Urinary bladder (tissue), 4 donors: ENCODE measurements around the gene SPEF1. TPM values are rescaled to one million over a fixed set of nuclear protein-coding genes. Genes with fewer than 3 reads are reported as not detected.

ENCODE experiments used
- DNase-seq: peaks from one replicate; pipeline ENCODE4 v3.0.0-alpha.2; 2015; ENCODE audit errors: extremely low spot score
- H3K27ac ChIP-seq: one replicate; pipeline ENCODE4 v1.5.1; 2013; ENCODE audit warnings: low read depth, mild to moderate bottlenecking, moderate library complexity
- H3K36me3 ChIP-seq: one replicate; pipeline ENCODE4 v1.6.1; 2013; ENCODE audit warnings: mild to moderate bottlenecking, moderate library complexity; ENCODE audit not compliant: insufficient read depth
- H3K4me1 ChIP-seq: one replicate; pipeline ENCODE4 v1.6.1; 2013; ENCODE audit warnings: mild to moderate bottlenecking, moderate library complexity; ENCODE audit not compliant: insufficient read depth
- H3K4me3 ChIP-seq: one replicate; pipeline ENCODE4 v1.5.1; 2013; ENCODE audit warnings: low read depth, low read length
- WGBS: extraction: QIAGEN DNeasy Blood & Tissue Kit; methylation state at CpG from one replicate; pipeline ENCODE4 v1.1.7; 2013; 5-methylcytosine and 5-hydroxymethylcytosine counted together
- polyA plus RNA-seq: library from polyadenylated mRNA; stranded (reverse); fragments of 200-250 nt; gene quantifications from one replicate; pipeline ENCODE4 v1.2.3, GENCODE V29; 2013
- total RNA-seq: library from RNA; depleted of rRNA; stranded (reverse); fragments of >200 nt; gene quantifications from one replicate; pipeline ENCODE4 v1.2.3, GENCODE V29; 2014
- donor health status: healthy with polysubstance abuse.
- donor health status: healthy.

SPEF1 gene
- total and polyA plus RNA-seq, 2 donors: 0.16 TPM; not detected in 1

- no peaks in the 10 kb centered on the region for H3K36me3 ChIP-seq
- H3K27ac ChIP-seq: no peak overlapping the region
- DNase-seq: no peak
- H3K4me3 ChIP-seq: peak overlapping the region; percentile 37
- peaks cover 2% of the 10 kb centered on the region for H3K4me1 ChIP-seq
- WGBS: 11% methylated on average over 16 of the region's 16 CpGs
These were observed 3.9 kb downstream of the SPEF1 start for GRCh38 chr20:3777381-3777715.

DNA sequence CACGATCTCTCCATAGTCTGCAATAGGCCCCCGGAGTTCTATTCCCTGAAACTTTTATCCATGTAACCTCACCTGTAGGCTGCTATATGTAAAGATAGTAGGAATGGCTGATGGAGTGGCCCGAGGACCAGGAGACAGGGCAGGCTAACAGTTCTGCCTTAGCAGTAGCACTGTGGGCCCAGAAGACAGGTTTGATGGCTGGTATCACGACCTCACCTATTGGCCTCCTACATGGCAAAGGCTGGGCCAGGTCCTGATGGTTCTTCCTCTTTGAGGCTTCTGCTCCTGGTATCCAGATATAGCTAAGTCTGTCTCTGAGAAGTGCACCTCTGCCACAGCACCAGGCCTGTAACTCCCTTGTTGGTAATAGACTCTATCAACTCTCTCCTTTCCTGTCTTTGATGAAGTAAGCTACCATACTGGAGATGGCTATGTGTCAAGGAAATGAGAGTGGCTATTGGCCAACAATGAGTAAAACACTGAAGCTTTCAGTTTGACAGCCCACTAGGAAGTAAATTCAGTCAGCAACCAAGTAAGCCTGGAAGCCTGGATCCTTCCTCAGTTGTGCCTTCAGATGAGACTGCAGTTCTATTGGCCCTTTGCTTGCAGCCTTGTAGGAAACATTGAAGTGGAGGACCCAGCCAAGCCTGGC is 5.7 kb downstream of the SPEF1 start:
- 87% methylated on average over 4 of the region's 4 CpGs for WGBS
- no peak overlapping the region for H3K4me3 ChIP-seq
- DNase-seq: no peak
- no peak overlapping the region for H3K27ac ChIP-seq
- peaks cover 2% of the 10 kb centered on the region for H3K4me1 ChIP-seq
- H3K36me3 ChIP-seq: no peaks in the 10 kb centered on the region

DNA sequence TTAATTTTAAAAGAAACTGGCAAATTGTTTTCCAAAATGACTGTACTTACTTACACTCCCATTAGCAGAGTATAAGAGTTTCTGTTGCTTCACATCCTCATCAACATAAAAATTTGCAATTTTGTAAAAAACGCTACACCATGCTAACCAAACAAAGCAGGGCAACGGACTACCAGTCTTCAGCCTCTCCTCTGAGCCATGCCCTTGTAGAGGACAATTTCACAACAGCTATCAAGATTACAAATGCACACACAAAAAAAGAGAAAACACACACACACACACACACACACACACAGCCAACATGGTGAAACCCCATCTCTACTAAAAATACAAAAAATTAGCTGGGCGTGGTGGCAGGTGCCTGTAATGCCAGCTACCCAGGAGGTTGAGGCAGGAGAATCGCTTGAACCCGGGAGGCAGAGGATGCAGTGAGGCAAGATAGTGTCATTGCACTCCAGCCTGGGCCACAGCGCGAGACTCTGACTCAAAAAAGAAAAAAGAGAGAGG is 9.6 kb downstream of the SPEF1 start:
- WGBS: 84% methylated on average over 7 of the region's 7 CpGs
- H3K36me3 ChIP-seq: no peaks in the 10 kb centered on the region
- DNase-seq: no peak
- no peak overlapping the region for H3K27ac ChIP-seq
- no peaks in the 10 kb centered on the region for H3K4me1 ChIP-seq
- no peak overlapping the region for H3K4me3 ChIP-seq

DNA sequence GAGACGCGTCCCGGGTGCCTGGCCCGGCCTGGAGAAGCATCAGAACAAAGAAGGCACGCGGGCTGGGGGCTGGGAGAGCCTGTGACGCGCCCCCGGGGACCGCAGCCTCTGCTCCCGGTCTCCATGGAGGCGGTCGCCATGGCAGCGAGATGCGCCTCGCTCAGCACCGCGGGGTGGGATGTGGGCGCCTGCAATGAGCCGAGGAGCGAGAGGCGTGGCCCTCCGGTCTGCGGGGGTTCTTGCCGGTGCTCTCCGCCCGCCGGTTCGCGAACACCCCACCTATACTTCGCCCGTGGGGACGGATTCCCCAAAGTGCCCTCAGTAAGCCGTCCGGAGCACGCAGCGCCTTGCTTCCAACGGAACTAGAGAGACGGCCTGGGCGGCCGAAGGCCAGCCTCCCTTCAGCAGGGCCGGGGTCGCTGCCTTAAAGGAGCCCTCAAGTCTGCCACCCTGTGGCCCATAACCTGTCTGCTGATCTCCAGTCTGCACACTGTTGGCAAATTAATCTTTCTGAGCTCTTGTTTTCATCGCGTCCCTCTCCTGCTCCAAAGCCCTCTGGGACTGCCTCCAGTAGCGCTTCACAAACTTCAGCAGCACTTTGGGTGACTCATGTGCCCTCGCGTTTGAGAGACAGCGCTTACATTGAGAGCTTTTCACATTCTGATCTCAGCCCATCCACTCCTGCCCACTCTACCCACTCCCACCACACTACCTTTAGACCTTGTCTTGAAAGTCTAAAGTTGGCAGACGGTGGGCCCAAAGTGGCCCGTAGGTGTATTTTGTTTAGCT is 12.7 kb downstream of the SPEF1 start:
- H3K4me1 ChIP-seq: no peaks in the 10 kb centered on the region
- DNase-seq: no peak
- H3K27ac ChIP-seq: peak overlapping the region; percentile 73
- 1% methylated on average over 51 of the region's 51 CpGs for WGBS
- H3K4me3 ChIP-seq: peak overlapping the region; percentile 51
- no peaks in the 10 kb centered on the region for H3K36me3 ChIP-seq

GRCh38 chr20:3767427-3768341 is 13.6 kb downstream of the SPEF1 start, which contains the start of gene ADISSP:
TSS of gene ADISSP (minus strand) at chr20:3767753. CDS start at chr20:3760100, 7,653 bp downstream.
- WGBS: under 1% methylated on average over 80 of the region's 80 CpGs
- H3K4me1 ChIP-seq: no peaks in the 10 kb centered on the region
- peak within 1 kb of the TSS; percentile 73 for H3K27ac ChIP-seq

DNA sequence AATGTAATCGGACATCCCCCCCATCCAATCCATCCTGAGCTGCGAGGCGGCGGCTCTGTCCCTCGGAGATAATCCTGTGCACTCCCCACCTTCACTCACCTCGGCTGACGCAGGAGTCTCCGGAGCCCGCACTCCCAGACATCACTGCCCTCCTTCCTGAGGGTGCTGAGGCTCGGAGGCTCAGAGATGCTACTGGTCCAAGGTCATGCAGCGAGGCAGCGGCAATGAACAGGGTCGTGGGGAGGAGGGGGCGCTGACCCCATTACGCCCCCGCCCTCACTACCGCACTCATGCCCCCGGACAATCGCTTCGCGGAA is 14.2 kb downstream of the SPEF1 start:
- no peak for DNase-seq
- Histone ChIP-seq H3K36me3 (no peaks in the 10 kb centered on the region), H3K27ac (no peak overlapping the region), H3K4me3 (peak overlapping the region; percentile 59), H3K4me1 (no peaks in the 10 kb centered on the region)
- WGBS: under 1% methylated on average over 21 of the region's 21 CpGs

More at GRCh38 chr20:3767427-3768341, 13.6 kb downstream of the SPEF1 start, which contains the start of gene ADISSP:
- H3K36me3 ChIP-seq: no peaks in the 10 kb centered on the region
- peak; percentile 88 for DNase-seq
- peak within 1 kb of the TSS; percentile 59 for H3K4me3 ChIP-seq

- Histone ChIP-seq H3K4me3 (peak overlapping the region; percentile 59), H3K27ac (no peak overlapping the region), H3K4me1 (no peaks in the 10 kb centered on the region), H3K36me3 (no peaks in the 10 kb centered on the region)
- DNase-seq: no peak
- WGBS: 18% methylated on average over 9 of the region's 9 CpGs
These were observed 14.7 kb downstream of the SPEF1 start for GRCh38 chr20:3766422-3767109.

DNA sequence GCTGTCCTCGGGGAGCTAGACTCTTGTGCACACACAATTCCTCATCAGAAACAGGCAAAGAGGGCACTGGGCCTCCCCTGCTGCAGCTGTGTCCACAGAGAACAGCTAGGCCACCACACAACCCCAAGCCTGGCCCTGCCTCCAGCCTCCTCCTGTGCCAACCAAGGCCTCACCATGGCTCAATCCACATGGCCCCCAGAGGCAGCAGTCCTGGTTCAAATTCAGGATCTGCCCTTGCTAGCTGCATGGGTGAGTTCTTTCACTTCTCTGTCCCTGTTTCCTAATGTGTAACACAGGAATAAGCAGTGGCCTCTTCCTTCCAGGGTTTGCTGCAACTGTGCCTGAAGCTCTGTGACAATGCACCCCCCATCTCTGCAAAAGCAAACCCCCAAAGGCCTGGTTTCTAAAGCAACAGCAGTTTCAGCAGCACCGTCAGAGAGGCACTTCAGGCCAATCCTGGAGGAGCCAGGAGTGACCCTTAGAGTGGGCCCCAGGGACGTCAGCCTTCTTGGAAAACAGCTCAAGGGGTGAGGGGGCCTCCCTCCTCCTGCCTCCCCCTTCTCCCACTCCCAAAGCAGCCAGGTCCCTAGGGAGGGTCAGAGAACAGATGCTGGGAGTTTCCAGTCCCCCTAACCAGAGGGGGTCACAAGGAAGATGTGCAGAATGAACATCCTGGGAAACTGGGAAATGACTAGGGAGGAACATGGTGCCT is 15.9 kb downstream of the SPEF1 start:
- Histone ChIP-seq H3K4me1 (no peaks in the 10 kb centered on the region), H3K36me3 (no peaks in the 10 kb centered on the region), H3K4me3 (no peak overlapping the region), H3K27ac (no peak overlapping the region)
- 61% methylated on average over 3 of the region's 3 CpGs for WGBS
- DNase-seq: no peak

- no peak overlapping the region for H3K27ac ChIP-seq
- no peak overlapping the region for H3K4me3 ChIP-seq
- DNase-seq: no peak
These were observed 16.6 kb downstream of the SPEF1 start for GRCh38 chr20:3764659-3765058.

DNA sequence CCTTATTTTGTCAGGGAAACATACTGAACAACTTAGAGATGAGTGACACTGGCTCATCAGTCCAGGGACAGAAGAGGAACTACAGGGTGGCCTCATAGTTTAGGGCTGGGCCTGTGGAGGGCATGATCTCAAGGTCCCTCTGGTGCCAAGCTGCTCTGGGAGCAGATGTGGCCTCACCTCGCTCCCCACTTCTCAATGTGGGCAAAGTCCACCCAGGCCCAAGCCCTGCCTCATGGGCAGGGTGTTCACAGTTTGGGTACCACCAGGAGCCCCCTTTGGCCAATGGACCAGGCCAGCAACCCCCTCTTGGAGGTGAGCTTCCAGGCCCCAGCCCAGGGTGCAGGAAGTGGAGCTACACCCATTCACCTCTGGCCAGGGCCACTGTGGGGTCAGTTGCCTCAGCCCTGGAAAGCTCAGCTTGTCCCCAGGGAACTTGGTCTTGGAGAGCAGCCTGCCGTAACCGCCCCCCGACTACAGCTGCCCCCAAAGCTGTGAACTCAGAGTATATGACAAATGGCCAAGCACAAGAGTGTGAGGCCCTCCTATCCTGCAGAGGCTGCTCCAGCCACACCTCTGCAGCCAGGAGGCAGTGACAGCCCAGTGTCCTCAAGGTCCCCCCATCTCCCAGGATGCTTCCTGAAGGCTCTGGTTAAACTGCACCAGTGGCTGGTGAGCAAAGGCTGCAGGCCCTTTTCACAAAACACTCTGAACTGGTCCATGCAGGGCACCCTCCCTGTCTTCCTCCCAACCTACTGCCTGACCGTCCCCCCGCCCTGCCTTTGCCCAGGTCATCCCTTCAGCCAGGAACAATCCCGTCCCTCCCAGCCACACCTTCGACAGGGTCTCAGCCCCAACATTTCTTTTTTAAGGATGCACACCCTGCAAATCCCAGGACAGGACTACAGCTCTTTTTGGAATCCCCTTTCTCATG is 17.3 kb downstream of the SPEF1 start:
- DNase-seq: no peak
- no peaks in the 10 kb centered on the region for H3K36me3 ChIP-seq
- no peaks in the 10 kb centered on the region for H3K4me1 ChIP-seq
- H3K27ac ChIP-seq: no peak overlapping the region
- WGBS: 85% methylated on average over 8 of the region's 8 CpGs
- no peak overlapping the region for H3K4me3 ChIP-seq

More at GRCh38 chr20:3764659-3765058, 16.6 kb downstream of the SPEF1 start:
- 80% methylated on average over 3 of the region's 3 CpGs for WGBS
- no peaks in the 10 kb centered on the region for H3K4me1 ChIP-seq
- H3K36me3 ChIP-seq: no peaks in the 10 kb centered on the region

- Histone ChIP-seq H3K4me1 (no peaks in the 10 kb centered on the region), H3K36me3 (no peaks in the 10 kb centered on the region), H3K4me3 (no peak overlapping the region), H3K27ac (no peak overlapping the region)
- WGBS: 75% methylated on average over 10 of the region's 10 CpGs
- no peak for DNase-seq
These were observed 20.4 kb downstream of the SPEF1 start for GRCh38 chr20:3760655-3761348.
